Skeletal muscle satellite cell (primary cell): ENCODE measurements around the gene DPF3.

ENCODE experiments used
- H3K27me3 ChIP-seq: 2 replicates; pipeline ENCODE4 v1.7.0; 2013; ENCODE audit warnings: low read length; ENCODE audit not compliant: control insufficient read depth, insufficient read depth
- H3K36me3 ChIP-seq: 2 replicates; pipeline ENCODE4 v1.7.0; 2013; ENCODE audit warnings: mild to moderate bottlenecking, control low read depth, low read length; ENCODE audit not compliant: insufficient read depth
- H3K4me1 ChIP-seq: 2 replicates; pipeline ENCODE4 v1.7.0; 2013; ENCODE audit warnings: low read length; ENCODE audit not compliant: control insufficient read depth, insufficient read depth
- H3K4me2 ChIP-seq: 2 replicates; pipeline ENCODE4 v1.7.0; 2013; ENCODE audit warnings: mild to moderate bottlenecking, low read length
- H3K4me3 ChIP-seq: 2 replicates; pipeline ENCODE4 v1.7.0; 2013; ENCODE audit warnings: low read length
- H3K9ac ChIP-seq: 2 replicates; pipeline ENCODE4 v1.7.0; 2013; ENCODE audit warnings: mild to moderate bottlenecking, low read depth, low read length, moderate library complexity
- H3K9me3 ChIP-seq: replicated peaks from 2 replicates; pipeline ENCODE4 v1.7.0; 2013; ENCODE audit warnings: mild to moderate bottlenecking, control low read depth, low read length

The DPF3 gene

DNA sequence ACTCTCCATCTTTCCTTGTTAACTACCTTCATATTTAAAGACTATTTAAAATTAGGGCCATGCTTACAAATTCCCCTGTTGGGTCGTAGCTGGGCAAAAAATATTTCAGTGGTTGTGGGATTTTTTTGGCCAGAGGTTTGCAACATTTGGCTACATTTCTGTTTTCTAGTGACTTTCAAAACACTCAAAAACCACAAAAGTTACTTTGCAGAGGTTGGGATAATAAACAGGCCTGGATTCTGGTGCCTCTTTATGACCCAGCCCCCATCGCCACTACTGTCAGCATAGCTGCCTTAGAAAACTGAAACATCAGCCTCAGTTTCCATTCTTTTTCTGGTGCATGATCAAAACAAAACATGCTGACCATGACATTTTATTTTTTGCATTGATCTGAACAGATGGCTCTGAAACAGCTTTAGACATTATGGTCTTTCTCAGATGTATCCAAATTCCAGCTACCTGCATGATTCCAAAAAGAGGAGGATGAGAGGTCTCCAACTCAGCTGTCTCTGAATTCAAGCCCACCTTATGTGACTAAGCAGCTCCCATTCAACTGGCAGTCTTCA lies 5.2 kb downstream of the DPF3 start:
- Histone ChIP-seq H3K36me3 (no peaks in the 10 kb centered on the region), H3K9ac (no peak overlapping the region), H3K4me2 (no peak overlapping the region), H3K9me3 (no peaks in the 10 kb centered on the region), H3K4me1 (peaks cover 15% of the 10 kb centered on the region), H3K27me3 (no peaks in the 10 kb centered on the region), H3K4me3 (no peak overlapping the region)

GRCh38 chr14:72888192-72888591 lies 5.7 kb downstream of the DPF3 start:
- H3K4me3 ChIP-seq: no peak overlapping the region
- no peak overlapping the region for H3K9ac ChIP-seq
- H3K27me3 ChIP-seq: no peaks in the 10 kb centered on the region
- no peaks in the 10 kb centered on the region for H3K9me3 ChIP-seq
- H3K4me2 ChIP-seq: no peak overlapping the region
- no peaks in the 10 kb centered on the region for H3K36me3 ChIP-seq
- H3K4me1 ChIP-seq: peaks cover 15% of the 10 kb centered on the region

DNA sequence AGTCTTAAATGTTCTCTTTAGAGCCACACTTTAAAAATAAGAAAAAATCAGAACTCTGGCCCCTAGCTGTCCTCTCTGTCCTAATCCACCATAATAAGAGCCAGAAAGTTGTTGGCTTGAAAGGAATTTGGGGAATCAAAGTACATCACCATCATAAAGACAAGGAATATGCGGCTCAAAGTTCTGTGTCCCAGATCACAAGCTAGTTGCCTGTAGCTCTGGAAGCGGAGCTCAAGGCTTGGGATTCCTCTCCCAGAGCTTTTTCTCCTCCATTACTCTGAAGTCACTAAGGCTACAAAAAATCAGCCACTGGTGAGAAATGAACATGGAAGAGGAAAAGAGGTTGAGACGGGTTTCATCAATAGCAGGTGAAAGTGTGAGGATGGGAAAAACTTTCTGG lies 6.4 kb downstream of the DPF3 start:
- Histone ChIP-seq H3K36me3 (no peaks in the 10 kb centered on the region), H3K4me3 (no peak overlapping the region), H3K27me3 (no peaks in the 10 kb centered on the region), H3K4me2 (no peak overlapping the region), H3K4me1 (peaks cover 15% of the 10 kb centered on the region), H3K9ac (no peak overlapping the region), H3K9me3 (no peaks in the 10 kb centered on the region)

DNA sequence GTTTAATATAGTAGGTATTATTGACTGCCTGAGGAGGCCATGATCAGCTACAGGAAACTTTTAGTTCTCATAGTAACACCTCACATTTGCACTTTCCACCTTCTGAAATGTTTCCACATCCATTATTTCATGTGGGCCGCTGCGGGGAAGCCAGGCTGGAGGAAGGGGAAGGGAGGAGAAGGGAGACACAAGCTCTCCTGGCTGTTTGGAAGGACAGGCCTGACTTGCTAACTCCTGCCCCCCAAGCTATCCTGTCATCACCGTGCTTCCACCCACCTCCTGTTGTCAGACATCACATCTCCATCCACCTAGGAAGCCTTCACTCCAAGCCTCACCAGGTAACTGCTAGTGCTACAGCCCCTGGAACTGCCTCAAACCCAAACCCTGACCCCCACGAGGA lies 9.5 kb downstream of the DPF3 start:
- Histone ChIP-seq H3K27me3 (no peaks in the 10 kb centered on the region), H3K9ac (no peak overlapping the region), H3K4me3 (no peak overlapping the region), H3K4me1 (peaks cover 15% of the 10 kb centered on the region), H3K9me3 (no peaks in the 10 kb centered on the region), H3K4me2 (no peak overlapping the region), H3K36me3 (no peaks in the 10 kb centered on the region)

DNA sequence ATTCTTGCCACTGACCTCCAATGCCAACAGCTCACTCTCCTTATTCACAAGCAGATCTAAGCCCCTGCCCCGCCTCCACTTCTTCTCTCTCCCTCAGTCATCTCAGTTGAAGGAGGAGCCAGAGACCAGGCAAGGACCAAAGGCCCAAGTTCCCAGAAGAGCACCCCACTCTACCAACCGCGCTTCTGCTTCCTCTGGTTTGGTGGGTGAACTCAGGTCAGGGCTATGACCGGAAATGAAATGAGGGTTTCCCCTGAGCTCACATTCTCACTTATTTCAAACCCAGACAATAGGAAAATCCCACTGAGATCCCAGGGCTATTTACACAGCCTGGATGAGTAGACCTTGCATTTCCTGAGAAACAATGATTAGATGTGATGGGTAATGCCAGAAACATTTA lies 9.9 kb downstream of the DPF3 start:
- H3K9me3 ChIP-seq: no peaks in the 10 kb centered on the region
- H3K36me3 ChIP-seq: no peaks in the 10 kb centered on the region
- no peak overlapping the region for H3K9ac ChIP-seq
- no peak overlapping the region for H3K4me2 ChIP-seq
- H3K4me3 ChIP-seq: no peak overlapping the region
- H3K27me3 ChIP-seq: no peaks in the 10 kb centered on the region
- H3K4me1 ChIP-seq: peaks cover 15% of the 10 kb centered on the region

DNA sequence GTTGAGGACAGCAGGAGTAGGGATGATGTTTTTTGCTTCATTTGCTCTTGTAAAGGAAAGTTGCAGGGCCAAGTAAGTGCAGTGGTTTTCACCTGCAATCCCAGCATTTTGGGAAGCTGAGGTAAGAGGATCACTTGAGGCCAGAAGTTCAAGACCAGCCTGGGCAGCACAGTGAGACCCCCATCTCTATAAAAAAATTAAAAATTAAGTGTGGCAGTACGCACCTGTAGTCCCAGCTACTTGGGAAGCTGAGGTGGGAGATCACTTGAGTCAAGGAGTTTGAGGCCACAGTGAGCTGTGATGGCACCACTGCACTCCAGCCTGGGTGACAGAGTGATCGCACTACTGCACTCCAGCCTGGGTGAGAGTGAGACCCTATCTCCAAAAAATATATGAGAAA lies 10.8 kb downstream of the DPF3 start:
- Histone ChIP-seq H3K27me3 (no peaks in the 10 kb centered on the region), H3K4me2 (no peak overlapping the region), H3K4me1 (peaks cover 6% of the 10 kb centered on the region), H3K36me3 (no peaks in the 10 kb centered on the region), H3K4me3 (no peak overlapping the region), H3K9me3 (no peaks in the 10 kb centered on the region), H3K9ac (no peak overlapping the region)

DNA sequence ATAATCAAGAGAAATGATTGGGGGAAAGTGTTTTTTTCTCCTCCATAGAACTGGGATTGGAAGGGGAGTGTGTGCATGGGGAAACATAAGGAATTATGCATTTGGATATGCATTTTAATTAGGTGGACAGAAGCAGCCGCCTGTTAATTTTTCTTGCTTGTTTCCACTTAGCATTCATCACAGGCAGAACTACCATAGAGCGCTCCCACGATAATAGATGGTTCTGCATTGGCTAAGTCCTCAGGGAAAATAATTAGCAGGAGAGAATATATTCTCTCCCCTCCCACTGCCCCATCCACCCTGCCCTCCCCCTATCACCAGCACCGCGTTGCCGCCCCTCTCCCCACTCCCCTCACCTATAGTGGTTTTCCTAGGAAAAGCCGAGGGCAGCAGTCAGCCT lies 11.4 kb downstream of the DPF3 start:
- H3K4me2 ChIP-seq: no peak overlapping the region
- H3K27me3 ChIP-seq: no peaks in the 10 kb centered on the region
- no peaks in the 10 kb centered on the region for H3K9me3 ChIP-seq
- H3K9ac ChIP-seq: no peak overlapping the region
- no peak overlapping the region for H3K4me3 ChIP-seq
- no peaks in the 10 kb centered on the region for H3K36me3 ChIP-seq
- peaks cover 6% of the 10 kb centered on the region for H3K4me1 ChIP-seq

- Histone ChIP-seq H3K4me3 (no peak overlapping the region), H3K9me3 (no peaks in the 10 kb centered on the region), H3K4me1 (peaks cover 6% of the 10 kb centered on the region), H3K4me2 (no peak overlapping the region), H3K36me3 (no peaks in the 10 kb centered on the region), H3K9ac (no peak overlapping the region), H3K27me3 (no peaks in the 10 kb centered on the region)
Observed at GRCh38 chr14:72882047-72882446, 11.9 kb downstream of the DPF3 start.

DNA sequence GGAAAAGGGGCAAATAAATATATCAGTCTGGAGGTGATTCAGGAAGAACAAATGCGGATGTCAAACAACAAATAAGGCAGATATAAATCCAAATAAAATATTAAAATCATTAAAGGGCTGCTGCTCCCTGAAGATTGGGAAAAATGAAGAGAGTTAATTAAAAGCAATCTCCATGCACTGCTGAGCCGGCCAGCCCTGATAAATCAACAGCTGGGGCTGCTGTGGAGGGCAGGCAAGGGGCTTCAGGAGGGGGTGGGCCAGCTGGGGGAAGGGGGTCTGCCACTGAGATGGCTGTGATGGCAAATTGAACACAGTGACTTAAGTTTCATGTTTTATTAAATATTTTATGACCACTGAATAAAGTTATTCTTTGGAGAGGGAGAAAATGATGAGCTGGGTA lies 12.4 kb downstream of the DPF3 start:
- Histone ChIP-seq H3K27me3 (no peaks in the 10 kb centered on the region), H3K9me3 (no peaks in the 10 kb centered on the region), H3K36me3 (no peaks in the 10 kb centered on the region), H3K4me3 (no peak overlapping the region), H3K4me1 (peaks cover 6% of the 10 kb centered on the region), H3K4me2 (no peak overlapping the region), H3K9ac (no peak overlapping the region)

DNA sequence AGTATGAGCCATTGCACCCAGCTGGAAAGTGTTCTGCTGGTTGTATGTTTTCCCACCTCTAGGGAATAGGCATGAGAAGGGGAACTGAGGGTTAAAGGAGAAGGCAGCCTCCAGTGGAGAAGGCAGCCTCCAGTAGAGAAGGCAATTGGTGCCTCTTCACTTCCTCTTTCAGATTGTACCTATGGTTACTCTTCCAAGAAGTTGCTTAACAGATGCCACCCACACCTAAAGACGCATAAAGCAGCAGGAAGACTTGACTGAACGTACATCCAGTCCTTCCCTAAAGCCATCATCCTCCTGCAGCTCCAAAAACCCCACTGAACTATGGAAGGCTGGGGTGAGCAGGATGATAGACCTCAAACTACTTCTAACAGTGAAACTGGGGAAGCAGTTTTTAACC lies 13.1 kb downstream of the DPF3 start:
- Histone ChIP-seq H3K4me2 (no peak overlapping the region), H3K4me1 (peaks cover 6% of the 10 kb centered on the region), H3K4me3 (no peak overlapping the region), H3K9ac (no peak overlapping the region), H3K9me3 (no peaks in the 10 kb centered on the region), H3K36me3 (no peaks in the 10 kb centered on the region), H3K27me3 (no peaks in the 10 kb centered on the region)

- H3K9ac ChIP-seq: no peak overlapping the region
- H3K4me3 ChIP-seq: no peak overlapping the region
- H3K4me1 ChIP-seq: peaks cover 6% of the 10 kb centered on the region
- H3K27me3 ChIP-seq: no peaks in the 10 kb centered on the region
- no peak overlapping the region for H3K4me2 ChIP-seq
- no peaks in the 10 kb centered on the region for H3K36me3 ChIP-seq
- no peaks in the 10 kb centered on the region for H3K9me3 ChIP-seq
Observed at GRCh38 chr14:72880164-72880563, 13.7 kb downstream of the DPF3 start.

GRCh38 chr14:72879431-72879830 lies 14.5 kb downstream of the DPF3 start:
- Histone ChIP-seq H3K27me3 (no peaks in the 10 kb centered on the region), H3K4me1 (peaks cover 5% of the 10 kb centered on the region), H3K9ac (no peak overlapping the region), H3K4me2 (no peak overlapping the region), H3K36me3 (no peaks in the 10 kb centered on the region), H3K4me3 (no peak overlapping the region), H3K9me3 (no peaks in the 10 kb centered on the region)
